Activated CD8-positive, alpha-beta memory T cell treated with anti-CD3 and anti-CD28 coated beads for 4 hours (primary cell): ENCODE measurements around the gene TUBGCP2.

ENCODE experiments used
- DNase-seq, 2 donors: peaks; one replicate each; pipeline ENCODE4 v3.0.0-alpha.2; 2020; ENCODE audit warnings: low read depth in 2 of 2

TUBGCP2 gene

DNA sequence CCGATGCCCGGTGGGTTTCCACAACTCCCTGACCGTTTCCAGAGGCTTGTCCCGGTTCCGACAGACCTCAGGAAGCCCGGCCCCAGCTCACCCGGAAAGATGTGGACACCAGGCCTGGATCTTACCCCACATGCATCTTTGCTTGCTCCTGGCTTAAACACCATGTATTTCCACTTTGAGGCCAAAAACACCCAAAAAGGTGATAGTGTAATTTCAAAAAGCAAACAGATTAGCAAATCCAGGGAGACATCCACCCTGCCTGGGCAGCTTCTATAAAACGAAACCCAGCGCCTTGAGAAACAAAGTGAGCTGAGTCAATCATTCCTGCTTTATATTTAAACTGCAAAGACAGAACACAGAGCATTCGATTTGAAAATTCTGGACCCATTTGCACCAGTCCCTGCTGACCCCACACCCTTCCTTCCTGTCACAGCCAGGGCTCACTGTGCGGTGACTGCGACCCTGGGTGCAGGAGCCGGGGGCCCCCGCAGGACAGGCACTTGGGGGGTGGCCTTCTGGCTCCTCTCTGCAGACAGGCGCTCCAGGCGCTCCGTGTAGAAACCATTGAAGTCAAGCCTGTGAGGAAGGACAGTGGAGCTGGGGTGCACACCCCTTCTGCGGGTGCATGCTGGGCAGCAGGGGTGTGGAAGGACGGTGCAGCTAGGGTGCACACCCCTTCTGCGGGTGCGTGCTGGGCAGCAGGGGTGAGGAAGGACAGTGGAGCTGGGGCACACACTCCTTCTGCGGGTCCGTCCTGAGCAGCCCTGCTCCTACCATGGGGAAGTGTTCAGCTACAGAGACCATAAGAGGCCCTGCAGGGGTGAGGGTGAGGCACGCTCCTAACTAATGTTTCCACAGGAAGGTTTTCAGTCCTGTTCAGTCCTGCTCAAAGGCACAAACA, 29.1 kb downstream of the TUBGCP2 start:
- DNase-seq = no peak

DNA sequence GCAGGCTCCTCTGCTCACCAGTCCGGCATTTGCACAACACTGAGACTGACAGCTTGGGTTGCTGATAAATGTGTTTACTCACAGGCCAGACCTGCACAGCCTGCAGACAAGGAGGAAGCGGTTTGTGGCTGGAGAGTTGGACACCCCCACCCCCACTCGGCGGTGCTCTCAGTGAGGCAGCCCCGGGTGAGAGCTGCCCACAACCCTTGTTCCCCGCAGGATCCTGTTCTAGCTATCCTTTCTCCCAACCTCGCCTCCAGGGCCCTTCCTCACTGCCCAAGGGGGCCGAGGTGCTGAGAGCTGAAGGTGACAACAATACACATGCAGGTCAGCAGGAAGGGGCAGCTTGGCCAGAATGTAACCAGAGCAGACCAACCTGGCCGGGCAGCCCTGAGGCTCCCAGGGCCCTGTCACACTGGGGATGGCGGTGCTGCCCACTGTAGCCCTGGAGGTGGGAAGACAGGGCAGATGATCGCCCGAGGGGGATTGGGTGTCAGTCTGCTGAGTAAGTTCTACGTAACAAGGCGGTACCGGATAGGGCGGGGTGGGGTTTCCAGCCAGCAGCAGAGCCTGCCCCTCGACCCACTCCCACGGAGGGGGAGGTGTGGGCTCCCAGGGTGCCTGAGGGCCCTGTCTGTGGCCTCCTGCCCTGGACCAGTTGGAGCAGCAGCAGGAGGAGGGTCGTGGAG, 30.0 kb downstream of the TUBGCP2 start:
- peak in 1 of 2 donors; percentile 53 for DNase-seq

- DNase-seq = no peak
Measured at GRCh38 chr10:133277993-133278576, 30.6 kb downstream of the TUBGCP2 start.

DNA sequence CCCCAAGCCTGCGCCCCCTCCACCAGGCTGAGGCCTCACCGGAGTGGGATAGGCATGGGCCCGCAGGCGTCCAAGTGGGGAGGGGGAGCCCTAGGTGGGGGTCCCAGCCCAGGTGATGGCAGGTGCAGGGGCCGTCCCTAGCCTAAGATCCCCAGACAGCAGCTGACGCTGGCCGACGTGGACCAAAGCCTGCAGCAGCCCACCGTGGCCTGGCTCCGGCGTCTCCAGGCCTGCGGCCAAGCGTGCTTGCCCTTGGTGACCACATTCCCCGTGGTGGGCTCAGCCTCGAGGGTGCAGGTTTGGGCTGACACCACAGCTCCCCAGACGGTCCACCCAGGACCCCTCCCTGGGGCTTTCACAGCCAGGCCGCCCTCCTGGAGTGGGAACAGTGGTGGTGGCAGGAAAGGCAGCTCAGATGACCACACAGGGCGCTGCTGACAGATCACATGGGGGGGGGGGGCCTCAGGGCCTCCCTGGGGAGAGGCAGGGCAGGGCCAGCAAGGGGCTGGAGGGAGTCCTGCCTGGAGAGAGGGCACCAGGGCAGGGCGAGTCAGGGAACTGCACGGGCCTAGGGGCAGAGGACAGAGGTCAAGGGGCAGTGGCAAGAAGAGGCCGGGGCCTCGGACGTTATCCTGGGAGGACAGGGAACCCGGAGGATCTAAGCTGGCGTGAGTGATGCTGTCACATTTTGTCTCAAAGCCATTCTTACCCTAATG, 31.2 kb downstream of the TUBGCP2 start:
- no peak for DNase-seq

- no peak for DNase-seq
Measured at GRCh38 chr10:133276435-133277201, 32.1 kb downstream of the TUBGCP2 start, which contains the start of gene ADAM8. TSS of gene ADAM8 (minus strand) at chr10:133276868. CDS start at chr10:133276817, 51 bp downstream.

DNA sequence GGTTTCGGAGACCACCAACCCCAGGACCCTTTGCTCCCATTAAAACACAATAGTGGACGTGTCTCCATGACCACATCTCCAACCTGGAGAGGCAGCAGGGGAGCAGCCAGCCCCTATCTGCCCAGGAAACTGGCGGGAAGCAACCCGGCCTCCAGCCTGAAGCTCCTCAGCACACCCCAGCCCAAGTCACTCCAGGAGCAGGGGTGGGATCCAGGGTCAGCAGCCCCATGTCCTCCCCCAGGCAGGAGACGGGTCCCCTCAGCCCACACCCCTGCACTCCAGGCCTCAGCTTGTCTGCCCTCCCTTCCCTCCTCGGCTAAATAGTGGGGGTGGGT, 32.6 kb downstream of the TUBGCP2 start:
- no peak for DNase-seq

DNA sequence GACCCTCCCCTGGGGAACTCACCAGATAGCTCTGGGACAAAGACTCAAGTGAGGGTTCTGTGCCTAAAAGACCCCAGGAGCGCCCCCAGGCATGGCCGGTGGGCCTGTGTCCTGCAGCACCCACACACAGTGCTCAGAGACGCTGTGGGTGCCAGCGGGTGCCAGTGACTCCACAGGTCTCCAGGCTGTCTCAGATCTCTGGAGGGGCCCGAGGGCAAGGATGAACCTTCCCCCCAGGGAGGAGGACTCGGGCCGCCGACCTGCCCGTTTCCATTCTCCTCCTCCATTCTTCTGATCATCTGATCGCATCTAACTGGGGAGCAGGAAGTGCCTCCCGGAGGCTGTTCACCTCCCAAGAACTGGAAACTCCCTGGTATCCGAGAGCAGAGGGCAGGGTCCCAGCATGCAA, 33.0 kb downstream of the TUBGCP2 start:
- DNase-seq = no peak

GRCh38 chr10:133274751-133275683, 33.7 kb downstream of the TUBGCP2 start:
- DNase-seq = peak; percentile 71 to 72

- DNase-seq = no peak
Measured at GRCh38 chr10:133273534-133274143, 35.0 kb downstream of the TUBGCP2 start.

GRCh38 chr10:133272964-133273420, 35.7 kb downstream of the TUBGCP2 start:
- DNase-seq = no peak

GRCh38 chr10:133272301-133272963, 36.2 kb downstream of the TUBGCP2 start:
- no peak for DNase-seq

DNA sequence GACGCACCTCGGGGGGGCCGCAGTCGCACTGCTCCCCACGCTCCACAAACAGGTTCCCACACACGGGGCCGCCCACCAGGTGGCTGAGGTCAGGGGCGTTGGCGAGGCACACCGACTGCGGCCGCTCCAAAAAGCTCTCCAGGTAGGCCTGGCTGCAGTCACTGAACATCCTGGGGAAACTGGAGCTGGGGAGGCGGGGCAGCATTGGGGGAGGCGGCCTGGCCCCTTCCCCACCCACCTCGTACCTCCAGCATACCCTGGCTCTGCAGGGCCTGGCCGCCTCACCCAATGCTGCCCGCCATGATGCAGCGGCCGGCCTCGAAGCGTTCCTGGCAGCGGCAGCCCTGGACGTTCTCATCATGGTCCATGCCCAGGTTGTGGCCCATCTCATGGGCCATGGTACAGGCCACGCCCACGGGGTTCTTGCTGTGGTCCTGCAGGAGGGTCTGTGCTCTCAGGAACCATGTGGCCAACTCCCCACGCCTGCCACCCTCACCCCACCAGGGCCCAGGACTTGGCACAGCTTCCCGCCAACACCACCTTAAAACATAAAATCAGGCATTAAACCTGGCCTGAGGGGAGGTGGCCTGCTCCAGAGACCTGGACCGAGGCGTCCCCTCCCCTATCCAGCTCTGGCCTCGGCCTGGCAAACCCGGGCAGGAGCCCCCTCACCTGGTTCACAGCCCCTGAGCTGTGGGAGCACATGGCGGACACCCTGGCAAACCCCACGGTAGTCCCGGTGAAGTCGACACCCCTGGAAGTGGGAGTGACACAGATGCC, 37.0 kb downstream of the TUBGCP2 start:
- no peak for DNase-seq

DNA sequence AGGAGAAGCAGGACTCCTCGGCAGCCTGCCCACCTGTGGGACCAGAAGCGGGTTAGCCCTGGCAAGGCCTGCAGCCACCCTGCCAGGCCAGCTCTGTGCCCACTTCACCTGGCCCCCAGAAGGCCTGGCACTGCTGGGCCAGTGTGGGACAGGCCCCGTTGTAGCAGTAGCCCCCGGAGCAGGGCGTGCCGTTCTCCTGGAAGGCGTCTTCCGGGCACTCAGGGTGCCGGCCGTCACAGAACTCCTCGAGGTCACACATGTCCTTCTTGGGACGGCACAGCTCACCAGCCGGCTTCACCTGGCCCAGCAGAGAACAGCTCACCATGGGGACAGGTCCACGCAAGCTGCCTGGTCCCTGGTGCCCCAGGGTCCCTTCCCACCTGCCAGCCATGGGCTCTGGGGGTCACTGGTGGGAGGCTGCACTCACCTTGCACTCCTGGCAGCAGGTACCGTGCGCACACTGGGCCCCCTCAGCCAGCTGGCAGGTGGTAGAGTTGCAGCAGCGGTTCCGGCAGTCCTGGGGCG, 37.8 kb downstream of the TUBGCP2 start:
- DNase-seq = no peak

DNA sequence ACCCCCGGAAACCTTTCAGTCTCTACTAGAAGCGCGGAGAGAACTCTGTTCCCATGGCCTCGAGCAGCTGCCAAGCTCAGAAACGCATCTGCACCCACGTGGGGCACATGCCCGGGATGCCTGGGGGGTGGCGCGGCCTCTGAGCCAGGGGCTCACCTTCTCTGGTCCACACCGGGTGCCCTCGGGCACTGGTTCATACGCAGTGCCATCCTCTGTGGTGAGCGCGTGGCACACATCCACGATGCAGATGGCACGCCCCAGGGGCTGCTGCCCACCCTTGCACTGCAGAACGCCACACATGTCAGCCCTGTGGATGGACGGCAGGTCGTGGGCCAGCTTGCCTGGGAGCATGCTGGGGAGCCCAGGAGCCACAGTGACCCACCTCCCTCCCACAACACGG, 38.5 kb downstream of the TUBGCP2 start:
- no peak for DNase-seq

DNA sequence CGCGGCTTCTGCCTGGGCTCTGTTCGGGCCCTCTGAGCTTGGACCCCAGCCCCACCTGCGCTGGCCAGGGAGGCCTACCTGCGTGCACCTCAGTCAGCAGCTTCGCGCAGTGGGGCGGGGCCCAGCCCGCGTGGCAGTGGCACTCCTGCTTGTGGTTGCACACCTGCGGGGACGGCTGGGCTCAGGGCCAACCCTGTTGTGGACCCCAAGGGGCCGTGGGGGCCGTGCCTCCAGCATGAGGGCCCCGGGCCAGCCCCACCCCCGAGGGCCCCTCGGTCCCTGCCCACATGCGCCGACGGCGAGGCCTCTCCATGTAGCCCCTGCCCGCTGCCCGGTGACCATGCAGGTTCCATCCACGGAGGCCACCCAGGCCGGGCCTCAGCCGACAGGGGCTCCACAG, 39.3 kb downstream of the TUBGCP2 start:
- DNase-seq = no peak

- no peak for DNase-seq
Measured at GRCh38 chr10:133268532-133268931, 40.1 kb downstream of the TUBGCP2 start.

DNA sequence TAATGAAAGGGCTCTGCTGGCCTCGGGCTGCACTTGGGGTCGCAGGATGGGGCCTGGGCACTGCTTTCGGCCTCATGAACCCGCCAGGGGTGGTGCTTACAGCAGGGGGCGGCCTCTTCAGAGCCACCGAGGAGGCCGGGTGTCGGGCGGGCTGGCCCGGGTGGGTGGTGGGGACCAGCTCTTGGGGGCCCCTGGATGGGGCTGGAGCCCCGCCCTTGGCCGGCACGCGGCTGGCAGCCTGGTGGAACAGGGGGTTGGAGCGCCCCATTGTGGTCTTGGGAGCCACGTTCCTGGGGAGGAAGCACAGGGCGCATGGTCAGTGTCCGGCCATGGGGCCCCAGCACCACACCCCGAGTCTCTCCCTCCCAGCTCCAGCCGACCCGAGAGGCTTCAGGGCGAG, 40.8 kb downstream of the TUBGCP2 start:
- no peak for DNase-seq

DNA sequence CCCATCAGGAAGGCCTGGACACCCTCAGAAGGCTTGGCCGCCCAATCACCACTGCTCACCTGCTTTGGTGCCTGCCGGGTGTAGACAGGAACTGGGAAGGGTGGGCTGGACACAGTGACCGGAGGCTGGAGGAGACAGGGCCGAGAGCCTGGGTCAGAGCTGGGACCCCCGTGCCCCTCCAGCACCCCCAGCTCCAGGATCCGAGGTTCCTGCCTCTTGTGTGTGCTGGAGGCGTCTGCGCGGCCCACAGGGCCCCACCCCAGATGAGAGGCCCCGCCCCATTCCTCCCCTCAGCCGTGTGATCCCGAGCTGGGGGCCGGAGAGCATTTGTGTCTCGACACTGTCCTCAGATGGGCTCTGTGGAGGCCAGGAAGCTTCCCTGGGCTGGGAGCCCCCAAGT, 41.4 kb downstream of the TUBGCP2 start:
- DNase-seq = no peak
